Ascending aorta (tissue), 2 donors: Measurements from ENCODE around the gene MAP3K13. TPM values are rescaled to one million over a fixed set of nuclear protein-coding genes. Genes with fewer than 3 reads are reported as not detected.

Source experiments
- DNase-seq, 2 donors: peaks; one replicate each; pipeline ENCODE4 v3.0.0-alpha.2; 2019; ENCODE audit warnings: low spot score in 2 of 2
- H3K27ac ChIP-seq, 2 donors: fragments of 200-600 bp; sonication (generic); one replicate each; pipeline ENCODE4 v1.5.1; 2016 to 2017; ENCODE audit warnings: mild to moderate bottlenecking in 1 of 2
- H3K27me3 ChIP-seq: fragments of 200-600 bp; sonication (generic); one replicate; pipeline ENCODE4 v1.5.1; 2017
- H3K36me3 ChIP-seq, 2 donors: fragments of 200-600 bp; sonication (generic); one replicate each; pipeline ENCODE4 v1.5.1; 2016
- H3K4me1 ChIP-seq, 2 donors: fragments of 200-600 bp; sonication (generic); one replicate each; pipeline ENCODE4 v1.5.1; 2016 to 2017; ENCODE audit warnings: mild to moderate bottlenecking in 1 of 2
- H3K4me3 ChIP-seq, 2 donors: fragments of 200-600 bp; sonication (generic); one replicate each; pipeline ENCODE4 v1.5.1; 2016 to 2017; ENCODE audit warnings: mild to moderate bottlenecking in 1 of 2
- H3K9me3 ChIP-seq, 2 donors: fragments of 200-600 bp; sonication (generic); one replicate each; pipeline ENCODE4 v1.5.1; 2016
- intact Hi-C: fragments of 100-400 bp; cut with DNase I; formaldehyde crosslinking; loops from one replicate; pipeline ENCODE4 v1.15.1; 2023
- total RNA-seq: library from RNA; depleted of rRNA; stranded (reverse); fragments of >200 nt; gene quantifications from one replicate; pipeline ENCODE4 v1.1.0, GENCODE V29; 2016
- TF ChIP-seq, protein P1 (sequence below), 3 experiments: fragments of 200-600 bp in 2 of 3; fragments of 450-650 bp in 1 of 3; sonication (generic) in 2 of 3; IDR thresholded peaks; one replicate each; pipeline ENCODE4 v1.5.1; 2016 to 2019; ENCODE audit warnings: antibody characterized with exemption in 3 of 3, mild to moderate bottlenecking in 1 of 3, moderate library complexity in 1 of 3

The MAP3K13 gene
- total RNA-seq, 1 donor from 2014 or later: 21.9 TPM

GRCh38 chr3:185503521-185503920 lies 140.6 kb downstream of the MAP3K13 start:
- no peaks in the 10 kb centered on the region for H3K9me3 ChIP-seq
- DNase-seq: no peak
- no peak overlapping the region for H3K4me3 ChIP-seq
- TF ChIP-seq, protein P1, sequence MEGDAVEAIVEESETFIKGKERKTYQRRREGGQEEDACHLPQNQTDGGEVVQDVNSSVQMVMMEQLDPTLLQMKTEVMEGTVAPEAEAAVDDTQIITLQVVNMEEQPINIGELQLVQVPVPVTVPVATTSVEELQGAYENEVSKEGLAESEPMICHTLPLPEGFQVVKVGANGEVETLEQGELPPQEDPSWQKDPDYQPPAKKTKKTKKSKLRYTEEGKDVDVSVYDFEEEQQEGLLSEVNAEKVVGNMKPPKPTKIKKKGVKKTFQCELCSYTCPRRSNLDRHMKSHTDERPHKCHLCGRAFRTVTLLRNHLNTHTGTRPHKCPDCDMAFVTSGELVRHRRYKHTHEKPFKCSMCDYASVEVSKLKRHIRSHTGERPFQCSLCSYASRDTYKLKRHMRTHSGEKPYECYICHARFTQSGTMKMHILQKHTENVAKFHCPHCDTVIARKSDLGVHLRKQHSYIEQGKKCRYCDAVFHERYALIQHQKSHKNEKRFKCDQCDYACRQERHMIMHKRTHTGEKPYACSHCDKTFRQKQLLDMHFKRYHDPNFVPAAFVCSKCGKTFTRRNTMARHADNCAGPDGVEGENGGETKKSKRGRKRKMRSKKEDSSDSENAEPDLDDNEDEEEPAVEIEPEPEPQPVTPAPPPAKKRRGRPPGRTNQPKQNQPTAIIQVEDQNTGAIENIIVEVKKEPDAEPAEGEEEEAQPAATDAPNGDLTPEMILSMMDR (IDR thresholded peaks at IDR 0.05): no peak
- H3K36me3 ChIP-seq: no peaks in the 10 kb centered on the region
- H3K27ac ChIP-seq: no peak overlapping the region
- no peaks in the 10 kb centered on the region for H3K27me3 ChIP-seq
- intact Hi-C loops: no loop called here
- no peaks in the 10 kb centered on the region for H3K4me1 ChIP-seq

DNA sequence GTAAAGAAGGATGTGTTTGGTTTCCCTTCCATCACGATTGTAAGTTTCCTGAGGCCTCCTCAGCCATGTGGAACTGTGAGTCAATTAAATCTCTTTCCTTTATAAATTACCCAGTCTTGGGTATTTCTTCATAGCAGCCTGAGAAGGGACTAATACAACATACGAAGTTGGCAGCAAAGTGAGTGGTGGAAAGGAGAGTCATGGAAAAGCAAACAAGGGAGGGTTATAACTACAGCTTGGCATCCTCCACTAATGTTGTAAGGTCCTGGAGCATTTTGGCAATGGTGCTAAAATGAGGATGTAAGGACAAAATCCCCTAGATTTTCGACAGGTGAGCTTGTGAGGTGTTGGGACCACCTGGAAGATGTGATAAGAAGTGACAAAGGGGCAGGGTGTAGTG lies 141.7 kb downstream of the MAP3K13 start:
- H3K27me3 ChIP-seq: no peaks in the 10 kb centered on the region
- H3K27ac ChIP-seq: no peak overlapping the region
- no peaks in the 10 kb centered on the region for H3K4me1 ChIP-seq
- intact Hi-C loops: no loop called here
- DNase-seq: no peak
- no peaks in the 10 kb centered on the region for H3K36me3 ChIP-seq
- no peaks in the 10 kb centered on the region for H3K9me3 ChIP-seq
- TF ChIP-seq, protein P1 (IDR thresholded peaks at IDR 0.05): no peak
- no peak overlapping the region for H3K4me3 ChIP-seq

- Histone ChIP-seq H3K9me3 (no peaks in the 10 kb centered on the region), H3K4me1 (no peaks in the 10 kb centered on the region), H3K4me3 (no peak overlapping the region), H3K27me3 (no peaks in the 10 kb centered on the region), H3K27ac (no peak overlapping the region), H3K36me3 (no peaks in the 10 kb centered on the region)
- intact Hi-C loops: no loop called here
- TF ChIP-seq, protein P1 (IDR thresholded peaks at IDR 0.05): no peak
- DNase-seq: no peak
Observed at GRCh38 chr3:185507883-185508282, 144.9 kb downstream of the MAP3K13 start.

- DNase-seq: no peak
- intact Hi-C loops: no loop called here
- Histone ChIP-seq H3K27me3 (no peaks in the 10 kb centered on the region), H3K4me3 (no peak overlapping the region), H3K9me3 (no peaks in the 10 kb centered on the region), H3K4me1 (no peaks in the 10 kb centered on the region), H3K27ac (no peak overlapping the region), H3K36me3 (no peaks in the 10 kb centered on the region)
- TF ChIP-seq, protein P1 (IDR thresholded peaks at IDR 0.05): no peak
Observed at GRCh38 chr3:185508335-185508991, 145.5 kb downstream of the MAP3K13 start.

DNA sequence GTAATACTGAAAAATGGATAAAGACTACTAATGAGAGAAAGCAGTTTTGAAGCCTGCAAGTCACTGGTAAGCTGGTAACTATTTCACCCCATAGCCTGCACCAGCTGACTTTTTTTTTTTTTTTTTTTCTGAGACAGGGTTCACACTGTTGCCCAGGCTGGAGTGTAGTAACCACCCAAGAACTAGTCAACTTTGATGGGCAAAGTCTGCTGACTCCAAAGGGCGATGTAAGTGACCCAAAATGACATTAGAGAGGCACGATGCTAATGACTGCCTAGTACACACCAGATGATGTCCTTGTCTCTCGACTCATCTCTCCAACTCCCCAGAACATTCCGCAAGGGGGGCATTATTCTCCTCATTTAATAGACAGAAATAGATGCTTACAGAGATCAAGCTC lies 148.8 kb downstream of the MAP3K13 start:
- Histone ChIP-seq H3K4me1 (no peaks in the 10 kb centered on the region), H3K4me3 (no peak overlapping the region), H3K36me3 (no peaks in the 10 kb centered on the region), H3K27ac (no peak overlapping the region), H3K9me3 (no peaks in the 10 kb centered on the region), H3K27me3 (no peaks in the 10 kb centered on the region)
- no peak for DNase-seq
- intact Hi-C loops: no loop called here
- TF ChIP-seq, protein P1 (IDR thresholded peaks at IDR 0.05): no peak
